ENCODE data around the gene MYH14. TPM values are rescaled to one million over a fixed set of nuclear protein-coding genes. Genes with fewer than 3 reads are reported as not detected.
A peak's percentile ranks its signal among the peaks of the same experiment; 100 is the strongest.

Gene MYH14
- total RNA-seq, 4 donors from 2014 or later: 103 to 174 (median 141) TPM

DNA sequence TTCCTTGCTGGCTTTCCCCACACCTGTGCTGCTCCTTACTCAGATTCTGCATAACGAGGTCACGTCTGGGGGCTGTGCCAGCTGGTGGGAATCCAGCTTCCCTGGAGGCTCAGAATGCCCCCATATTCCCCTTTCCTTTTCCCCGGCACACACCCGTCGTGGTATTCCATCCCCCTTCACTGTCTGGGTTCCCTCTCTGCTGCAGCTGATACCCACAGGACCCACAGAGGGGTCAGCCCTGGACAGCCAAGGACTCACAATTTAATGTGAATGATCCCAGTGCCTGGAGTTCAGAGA lies 4.2 kb upstream of the MYH14 start:
- Histone ChIP-seq H3K9me3 (no peaks in the 10 kb centered on the region), H3K4me3 (no peak overlapping the region), H3K4me1 (peaks cover 20 to 24% of the 10 kb centered on the region in 2 donors), H3K27ac (peak overlapping the region; percentile 82 to 93 (median 86)), H3K27me3 (no peaks in the 10 kb centered on the region), H3K36me3 (no peaks in the 10 kb centered on the region)
- TF ChIP-seq POLR2A (IDR thresholded peaks at IDR 0.05): no peak
- TF ChIP-seq, protein P1, sequence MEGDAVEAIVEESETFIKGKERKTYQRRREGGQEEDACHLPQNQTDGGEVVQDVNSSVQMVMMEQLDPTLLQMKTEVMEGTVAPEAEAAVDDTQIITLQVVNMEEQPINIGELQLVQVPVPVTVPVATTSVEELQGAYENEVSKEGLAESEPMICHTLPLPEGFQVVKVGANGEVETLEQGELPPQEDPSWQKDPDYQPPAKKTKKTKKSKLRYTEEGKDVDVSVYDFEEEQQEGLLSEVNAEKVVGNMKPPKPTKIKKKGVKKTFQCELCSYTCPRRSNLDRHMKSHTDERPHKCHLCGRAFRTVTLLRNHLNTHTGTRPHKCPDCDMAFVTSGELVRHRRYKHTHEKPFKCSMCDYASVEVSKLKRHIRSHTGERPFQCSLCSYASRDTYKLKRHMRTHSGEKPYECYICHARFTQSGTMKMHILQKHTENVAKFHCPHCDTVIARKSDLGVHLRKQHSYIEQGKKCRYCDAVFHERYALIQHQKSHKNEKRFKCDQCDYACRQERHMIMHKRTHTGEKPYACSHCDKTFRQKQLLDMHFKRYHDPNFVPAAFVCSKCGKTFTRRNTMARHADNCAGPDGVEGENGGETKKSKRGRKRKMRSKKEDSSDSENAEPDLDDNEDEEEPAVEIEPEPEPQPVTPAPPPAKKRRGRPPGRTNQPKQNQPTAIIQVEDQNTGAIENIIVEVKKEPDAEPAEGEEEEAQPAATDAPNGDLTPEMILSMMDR (IDR thresholded peaks at IDR 0.05 in 4 of 5, conservative IDR thresholded peaks at IDR 0.05 in 1 of 5): no peak
- ATAC-seq (no peak), DNase-seq (peak in 1 of 2 donors; percentile 41)
- in situ Hi-C loops (cut with MboI; ENCODE audit: low sequenced_read_pairs in 4 of 4): no loop called here
- intact Hi-C loops (cut with DNase I; ENCODE audit: low total_unique reads): no loop called here

DNA sequence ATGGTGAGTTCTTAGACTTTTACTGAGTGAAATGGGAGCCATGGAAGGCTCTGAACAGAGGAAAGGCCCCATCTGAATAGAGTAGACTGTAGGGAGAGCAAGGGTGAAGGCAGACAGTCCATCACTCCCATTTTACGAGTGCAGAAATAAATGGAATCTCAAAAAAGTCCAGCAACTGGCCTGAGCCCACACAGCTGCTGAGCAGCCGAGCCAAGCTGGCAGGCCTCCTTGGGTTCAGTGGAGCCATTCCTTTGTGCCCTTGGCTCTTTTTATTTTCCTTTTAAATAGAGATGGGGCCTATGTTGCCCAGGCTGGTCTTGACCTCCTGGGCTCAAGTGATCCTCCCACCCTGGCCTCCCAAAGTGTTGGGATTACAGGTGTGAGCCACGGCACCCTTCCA lies 1.0 kb upstream of the MYH14 start:
- DNase-seq (no peak), ATAC-seq (no peak)
- Histone ChIP-seq H3K4me3 (peak overlapping the region in 3 of 4 donors; percentile 71 to 95 (median 79)), H3K9me3 (no peaks in the 10 kb centered on the region), H3K4me1 (peaks cover 36 to 39% of the 10 kb centered on the region in 2 donors), H3K27ac (peak overlapping the region; percentile 95 to 99 (median 98)), H3K27me3 (no peaks in the 10 kb centered on the region), H3K36me3 (no peaks in the 10 kb centered on the region)
- in situ Hi-C loops (cut with MboI; ENCODE audit: low sequenced_read_pairs in 4 of 4) (no loop called here), intact Hi-C loops (cut with DNase I; ENCODE audit: low total_unique reads) (loop anchor here (5.0 to 10.0 kb wide), 4 partner anchors 282 to 1565 kb away; partner anchors contain the start of genes AKT1S1, DBP, PRR12 and TBC1D17)
- no peak for TF ChIP-seq POLR2A (IDR thresholded peaks at IDR 0.05)
- TF ChIP-seq, protein P1 (IDR thresholded peaks at IDR 0.05 in 4 of 5, conservative IDR thresholded peaks at IDR 0.05 in 1 of 5): no peak

DNA sequence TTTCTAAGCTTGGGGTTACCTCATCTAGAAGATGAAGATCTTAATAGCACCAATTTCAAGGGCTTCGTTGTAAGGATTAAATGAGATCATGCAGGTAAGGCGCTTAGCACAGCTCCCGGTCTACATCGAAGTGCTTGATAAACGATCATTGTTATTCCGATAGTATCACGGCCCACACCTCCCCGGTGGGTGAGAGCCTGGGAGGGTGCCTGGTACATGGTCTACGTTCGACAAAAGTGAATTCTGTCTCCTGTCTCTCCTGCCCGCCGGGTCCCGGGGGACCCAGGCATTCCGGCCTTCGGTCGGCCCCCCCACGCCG lies 501 bp upstream of the MYH14 start:
- Histone ChIP-seq H3K9me3 (no peaks in the 10 kb centered on the region), H3K4me1 (peaks cover 36 to 39% of the 10 kb centered on the region in 2 donors), H3K4me3 (peak overlapping the region; percentile 70 to 95 (median 75)), H3K36me3 (no peaks in the 10 kb centered on the region), H3K27ac (peak overlapping the region; percentile 95 to 99 (median 98)), H3K27me3 (no peaks in the 10 kb centered on the region)
- in situ Hi-C loops (cut with MboI; ENCODE audit: low sequenced_read_pairs in 4 of 4) (no loop called here), intact Hi-C loops (cut with DNase I; ENCODE audit: low total_unique reads) (loop anchor here (5.0 to 10.0 kb wide), 4 partner anchors 282 to 1566 kb away; partner anchors contain the start of genes AKT1S1, DBP, PRR12 and TBC1D17)
- peak in 1 of 2 donors; percentile 7 for ATAC-seq
- no peak for DNase-seq
- TF ChIP-seq POLR2A (IDR thresholded peaks at IDR 0.05): no peak
- TF ChIP-seq, protein P1 (IDR thresholded peaks at IDR 0.05 in 4 of 5, conservative IDR thresholded peaks at IDR 0.05 in 1 of 5): no peak

DNA sequence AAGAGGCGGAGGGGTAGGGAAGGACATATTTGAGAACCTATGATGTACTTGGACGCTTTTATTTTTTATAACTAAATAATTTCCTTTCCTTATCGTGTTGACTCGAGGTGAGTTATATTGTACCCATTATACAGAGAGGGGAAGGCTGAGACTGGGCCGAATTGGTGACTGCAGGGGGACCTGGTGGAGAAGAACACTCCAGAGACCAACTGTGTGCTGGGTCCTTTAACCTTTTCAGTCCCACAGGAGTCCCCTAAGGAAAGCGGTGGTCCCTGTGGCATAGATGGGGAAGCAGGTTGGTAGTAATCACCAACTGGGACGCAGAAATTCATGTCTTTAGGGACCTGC lies 633 bp downstream of the MYH14 start:
- peak overlapping the region; percentile 95 to 99 (median 98) for H3K27ac ChIP-seq
- H3K27me3 ChIP-seq: no peaks in the 10 kb centered on the region
- H3K36me3 ChIP-seq: no peaks in the 10 kb centered on the region
- intact Hi-C loops (cut with DNase I; ENCODE audit: low total_unique reads): loop anchor here (2.0 to 10.0 kb wide), 5 partner anchors 129 to 1567 kb away; partner anchors contain the start of genes AKT1S1, DBP, PRR12 and TBC1D17
- in situ Hi-C loops (cut with MboI; ENCODE audit: low sequenced_read_pairs in 4 of 4): no loop called here
- no peak for DNase-seq
- TF ChIP-seq, protein P1 (IDR thresholded peaks at IDR 0.05 in 4 of 5, conservative IDR thresholded peaks at IDR 0.05 in 1 of 5): no peak
- TF ChIP-seq POLR2A (IDR thresholded peaks at IDR 0.05): no peak
- H3K4me1 ChIP-seq: peaks cover 28 to 30% of the 10 kb centered on the region in 2 donors
- no peaks in the 10 kb centered on the region for H3K9me3 ChIP-seq
- H3K4me3 ChIP-seq: peak overlapping the region; percentile 70 to 95 (median 75)
- no peak for ATAC-seq
